Progenitor cell of endocrine pancreas (in vitro differentiated cells): ENCODE measurements around the gene RRAGC. TPM values are rescaled to one million over a fixed set of nuclear protein-coding genes. Genes with fewer than 3 reads are reported as not detected.
A peak's percentile ranks its signal among the peaks of the same experiment; 100 is the strongest.

Experiments used
- DNase-seq: peaks from one replicate; pipeline ENCODE4 v3.0.0; 2021; ENCODE audit warnings: low spot score; ENCODE audit not compliant: unreplicated experiment
- H3K27ac Mint-ChIP-seq: 2 replicates; pipeline ENCODE4 v1.8.0; 2021; ENCODE audit warnings: mild to moderate bottlenecking, moderate library complexity, mixed read lengths
- H3K27me3 Mint-ChIP-seq: 2 replicates; pipeline ENCODE4 v1.8.0; 2021; ENCODE audit warnings: mixed read lengths
- H3K36me3 Mint-ChIP-seq: 2 replicates; pipeline ENCODE4 v1.8.0; 2022; ENCODE audit warnings: mixed read lengths; ENCODE audit not compliant: insufficient read depth
- H3K4me1 Mint-ChIP-seq: 2 replicates; pipeline ENCODE4 v1.8.0; 2021; ENCODE audit warnings: low read depth, mixed read lengths
- H3K4me3 Mint-ChIP-seq: 2 replicates; pipeline ENCODE4 v1.8.0; 2021; ENCODE audit warnings: low read depth, mild to moderate bottlenecking, moderate library complexity, mixed read lengths
- H3K9me3 Mint-ChIP-seq: 2 replicates; pipeline ENCODE4 v1.8.0; 2021; ENCODE audit warnings: low read depth, mixed read lengths
- CTCF ChIP-seq: fragments of 200-600 bp; sonication (generic); IDR thresholded peaks from one replicate; pipeline ENCODE4 v1.5.0; 2021; ENCODE audit warnings: antibody characterized with exemption, mild to moderate bottlenecking; ENCODE audit not compliant: unreplicated experiment
- total RNA-seq: library from RNA; stranded (reverse); gene quantifications from 2 replicates; pipeline ENCODE4 v1.2.1, GENCODE V29; 2021

The RRAGC gene
- total RNA-seq, 1 donor from 2014 or later: 19.7 TPM

DNA sequence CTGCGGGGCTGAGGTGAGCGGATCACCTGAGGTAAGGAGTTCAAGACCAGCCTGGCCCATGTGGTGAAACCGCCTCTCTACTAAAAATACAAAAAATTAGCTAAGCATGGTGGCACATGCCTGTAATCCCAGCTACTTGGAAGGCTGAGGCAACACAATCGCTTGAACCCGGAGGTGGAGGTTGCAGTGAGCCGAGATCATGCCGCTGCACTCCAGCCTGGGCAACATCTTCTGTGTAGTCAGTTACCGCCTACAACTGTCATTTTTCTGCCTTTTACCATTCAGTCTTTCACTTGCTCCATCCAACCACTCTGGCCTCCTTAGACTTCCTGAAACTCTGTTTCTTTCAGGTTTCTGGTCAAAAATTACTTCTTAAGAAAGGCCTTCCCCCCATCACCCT, 11.4 kb upstream of the RRAGC start:
- no peak for TF ChIP-seq CTCF
- Mint-ChIP-seq H3K27me3 (no peaks in the 10 kb centered on the region), H3K27ac (no peak overlapping the region), H3K4me3 (no peak overlapping the region), H3K36me3 (peaks cover 1% of the 10 kb centered on the region), H3K9me3 (no peaks in the 10 kb centered on the region), H3K4me1 (peaks cover 10% of the 10 kb centered on the region)
- DNase-seq: no peak

DNA sequence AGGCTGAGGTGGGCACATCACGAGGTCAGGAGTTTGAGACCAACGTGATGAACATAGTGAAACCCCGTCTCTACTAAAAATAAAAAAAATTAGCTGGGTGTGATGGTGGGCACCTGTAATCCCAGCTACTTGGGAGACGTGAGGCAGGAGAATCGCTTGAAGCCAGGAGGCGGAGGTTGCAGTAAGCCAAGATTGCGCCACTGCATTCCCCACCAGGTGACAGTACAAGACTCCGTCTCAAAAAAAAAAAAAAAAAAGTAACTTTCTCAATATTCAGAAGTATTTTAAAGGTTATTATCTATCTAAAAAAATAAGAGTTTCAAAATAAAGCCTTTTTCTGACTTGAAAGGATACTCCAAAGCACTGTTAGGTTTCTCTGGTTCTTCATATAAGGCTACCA, 7.6 kb upstream of the RRAGC start:
- H3K27me3 Mint-ChIP-seq: no peaks in the 10 kb centered on the region

GRCh38 chr1:38865112-38865715, 5.6 kb upstream of the RRAGC start:
- no peaks in the 10 kb centered on the region for H3K9me3 Mint-ChIP-seq
- H3K27me3 Mint-ChIP-seq: no peaks in the 10 kb centered on the region
- no peak for DNase-seq
- no peak overlapping the region for H3K4me3 Mint-ChIP-seq
- H3K27ac Mint-ChIP-seq: no peak overlapping the region
- peaks cover 10% of the 10 kb centered on the region for H3K4me1 Mint-ChIP-seq
- H3K36me3 Mint-ChIP-seq: peaks cover 1% of the 10 kb centered on the region
- TF ChIP-seq CTCF: no peak

More for the DNA sequence above, 7.6 kb upstream of the RRAGC start:
- DNase-seq: no peak
- H3K9me3 Mint-ChIP-seq: no peaks in the 10 kb centered on the region
- H3K4me1 Mint-ChIP-seq: peaks cover 4% of the 10 kb centered on the region
- H3K4me3 Mint-ChIP-seq: no peak overlapping the region
- H3K27ac Mint-ChIP-seq: no peak overlapping the region
- peaks cover 1% of the 10 kb centered on the region for H3K36me3 Mint-ChIP-seq
- no peak for TF ChIP-seq CTCF

- H3K27ac Mint-ChIP-seq: peak overlapping the region; percentile 90
- TF ChIP-seq CTCF: no peak
- peaks cover 3% of the 10 kb centered on the region for H3K36me3 Mint-ChIP-seq
- DNase-seq: no peak
- H3K9me3 Mint-ChIP-seq: no peaks in the 10 kb centered on the region
- H3K4me3 Mint-ChIP-seq: peak overlapping the region; percentile 91
- H3K4me1 Mint-ChIP-seq: peaks cover 24% of the 10 kb centered on the region
- H3K27me3 Mint-ChIP-seq: no peaks in the 10 kb centered on the region
Observed at GRCh38 chr1:38860454-38860795, 853 bp upstream of the RRAGC start.

- peak overlapping the region; percentile 94 for H3K27ac Mint-ChIP-seq
- DNase-seq: no peak
- no peaks in the 10 kb centered on the region for H3K27me3 Mint-ChIP-seq
- H3K9me3 Mint-ChIP-seq: no peaks in the 10 kb centered on the region
- peaks cover 8% of the 10 kb centered on the region for H3K36me3 Mint-ChIP-seq
- H3K4me3 Mint-ChIP-seq: peak overlapping the region; percentile 91
- no peak for TF ChIP-seq CTCF
- H3K4me1 Mint-ChIP-seq: peaks cover 24% of the 10 kb centered on the region
Observed at GRCh38 chr1:38858833-38859560, 575 bp downstream of the RRAGC start.
